Mononuclear cell (primary cell): ENCODE results near the gene ARSK. TPM values are rescaled to one million over a fixed set of nuclear protein-coding genes. Genes with fewer than 3 reads are reported as not detected.

Experiments used
- H3K27me3 ChIP-seq: 2 replicates; pipeline ENCODE4 v1.6.0; 2011; ENCODE audit warnings: low read length, control low read depth; ENCODE audit not compliant: insufficient read depth
- H3K4me1 ChIP-seq: 2 replicates; pipeline ENCODE4 v1.5.1; 2011; ENCODE audit warnings: mild to moderate bottlenecking, low read length, control low read depth; ENCODE audit not compliant: insufficient read depth
- H3K4me3 ChIP-seq: 2 replicates; pipeline ENCODE4 v1.5.1; 2011; ENCODE audit warnings: mild to moderate bottlenecking, low read length, moderate library complexity
- H3K9me3 ChIP-seq: 2 replicates; pipeline ENCODE4 v1.5.1; 2011; ENCODE audit warnings: low read depth, mild to moderate bottlenecking, control low read depth, low read length
- total RNA-seq: library from RNA; depleted of rRNA; stranded (reverse); fragments of >200 nt; gene quantifications from one replicate; pipeline ENCODE4 v1.2.3, GENCODE V29; 2012

The ARSK gene
- 2.6 TPM for total RNA-seq

- no peaks in the 10 kb centered on the region for H3K27me3 ChIP-seq
- no peaks in the 10 kb centered on the region for H3K9me3 ChIP-seq
- H3K4me3 ChIP-seq, result peak within 1 kb of the TSS; percentile 77
- peaks cover 21% of the 10 kb centered on the region for H3K4me1 ChIP-seq
These were observed at the start of gene ARSK, which contains the start of gene SKIC3 for GRCh38 chr5:95554647-95555548. TSS of gene ARSK (plus strand) at chr5:95555101. CDS start at chr5:95555279, 178 bp downstream. TSS of gene SKIC3 (minus strand) at chr5:95554977. CDS start at chr5:95547150, 7,827 bp downstream.

GRCh38 chr5:95508550-95508949 lies 46.4 kb upstream of the ARSK start:
- H3K4me3 ChIP-seq, result no peak overlapping the region
- no peaks in the 10 kb centered on the region for H3K4me1 ChIP-seq
- no peaks in the 10 kb centered on the region for H3K27me3 ChIP-seq
- no peaks in the 10 kb centered on the region for H3K9me3 ChIP-seq

- Histone ChIP-seq H3K9me3 (no peaks in the 10 kb centered on the region), H3K4me3 (no peak overlapping the region), H3K4me1 (no peaks in the 10 kb centered on the region), H3K27me3 (no peaks in the 10 kb centered on the region)
These were observed 43.3 kb upstream of the ARSK start for GRCh38 chr5:95511606-95512005.

GRCh38 chr5:95518417-95518816 lies 36.5 kb upstream of the ARSK start:
- Histone ChIP-seq H3K27me3 (no peaks in the 10 kb centered on the region), H3K9me3 (no peaks in the 10 kb centered on the region), H3K4me3 (no peak overlapping the region), H3K4me1 (no peaks in the 10 kb centered on the region)

- Histone ChIP-seq H3K4me1 (no peaks in the 10 kb centered on the region), H3K9me3 (no peaks in the 10 kb centered on the region), H3K27me3 (no peaks in the 10 kb centered on the region), H3K4me3 (no peak overlapping the region)
These were observed 35.8 kb upstream of the ARSK start for GRCh38 chr5:95519151-95519550.

- no peak overlapping the region for H3K4me3 ChIP-seq
- no peaks in the 10 kb centered on the region for H3K4me1 ChIP-seq
- no peaks in the 10 kb centered on the region for H3K27me3 ChIP-seq
- H3K9me3 ChIP-seq, result no peaks in the 10 kb centered on the region
These were observed 35.2 kb upstream of the ARSK start for GRCh38 chr5:95519681-95520080.

GRCh38 chr5:95520206-95520605 lies 34.7 kb upstream of the ARSK start:
- H3K4me1 ChIP-seq, result no peaks in the 10 kb centered on the region
- H3K4me3 ChIP-seq, result no peak overlapping the region
- no peaks in the 10 kb centered on the region for H3K9me3 ChIP-seq
- H3K27me3 ChIP-seq, result no peaks in the 10 kb centered on the region

- no peaks in the 10 kb centered on the region for H3K9me3 ChIP-seq
- no peaks in the 10 kb centered on the region for H3K4me1 ChIP-seq
These were observed 30.5 kb upstream of the ARSK start for GRCh38 chr5:95524423-95524822.

GRCh38 chr5:95526871-95527270 lies 28.0 kb upstream of the ARSK start:
- H3K4me1 ChIP-seq, result no peaks in the 10 kb centered on the region
- no peak overlapping the region for H3K4me3 ChIP-seq
- no peaks in the 10 kb centered on the region for H3K27me3 ChIP-seq
- H3K9me3 ChIP-seq, result no peaks in the 10 kb centered on the region

More at GRCh38 chr5:95524423-95524822, 30.5 kb upstream of the ARSK start:
- Histone ChIP-seq H3K4me3 (no peak overlapping the region), H3K27me3 (no peaks in the 10 kb centered on the region)

GRCh38 chr5:95528565-95528964 lies 26.3 kb upstream of the ARSK start:
- Histone ChIP-seq H3K27me3 (no peaks in the 10 kb centered on the region), H3K4me1 (no peaks in the 10 kb centered on the region), H3K9me3 (no peaks in the 10 kb centered on the region), H3K4me3 (no peak overlapping the region)

GRCh38 chr5:95530416-95530815 lies 24.5 kb upstream of the ARSK start:
- H3K4me3 ChIP-seq, result no peak overlapping the region
- no peaks in the 10 kb centered on the region for H3K4me1 ChIP-seq
- no peaks in the 10 kb centered on the region for H3K9me3 ChIP-seq
- H3K27me3 ChIP-seq, result no peaks in the 10 kb centered on the region

GRCh38 chr5:95531491-95531890 lies 23.4 kb upstream of the ARSK start:
- Histone ChIP-seq H3K9me3 (no peaks in the 10 kb centered on the region), H3K4me3 (no peak overlapping the region), H3K4me1 (no peaks in the 10 kb centered on the region), H3K27me3 (no peaks in the 10 kb centered on the region)

- H3K4me3 ChIP-seq, result no peak overlapping the region
- no peaks in the 10 kb centered on the region for H3K4me1 ChIP-seq
- no peaks in the 10 kb centered on the region for H3K9me3 ChIP-seq
- H3K27me3 ChIP-seq, result no peaks in the 10 kb centered on the region
These were observed 22.5 kb upstream of the ARSK start for GRCh38 chr5:95532415-95532814.

- H3K27me3 ChIP-seq, result no peaks in the 10 kb centered on the region
- H3K9me3 ChIP-seq, result no peaks in the 10 kb centered on the region
- no peak overlapping the region for H3K4me3 ChIP-seq
- H3K4me1 ChIP-seq, result no peaks in the 10 kb centered on the region
These were observed 21.8 kb upstream of the ARSK start for GRCh38 chr5:95533106-95533505.

- Histone ChIP-seq H3K27me3 (no peaks in the 10 kb centered on the region), H3K9me3 (no peaks in the 10 kb centered on the region), H3K4me3 (no peak overlapping the region), H3K4me1 (no peaks in the 10 kb centered on the region)
These were observed 21.1 kb upstream of the ARSK start for GRCh38 chr5:95533761-95534160.

GRCh38 chr5:95537501-95537900 lies 17.4 kb upstream of the ARSK start:
- Histone ChIP-seq H3K27me3 (no peaks in the 10 kb centered on the region), H3K4me1 (no peaks in the 10 kb centered on the region), H3K4me3 (no peak overlapping the region), H3K9me3 (no peaks in the 10 kb centered on the region)
